ENCODE measurements around the gene CRYBA1.
"Not testable (repeated sequence)": the region's sequence is repeated elsewhere in the genome, so short reads cannot be mapped to it uniquely, and the experiment has no call there.

The CRYBA1 gene

GRCh38 chr17:29246628-29247027 lies at the start of gene CRYBA1:
Gene CRYBA1 (plus strand): TSS chr17:29246859. CDS start chr17:29246864, 5 bp downstream.
- no peak for DNase-seq (ENCODE audit: low spot score)

- DNase-seq (ENCODE audit: low spot score) = no peak
Measured at GRCh38 chr17:29197516-29198272, 49.0 kb upstream of the CRYBA1 start.

GRCh38 chr17:29204068-29204804 lies 42.4 kb upstream of the CRYBA1 start:
- not testable (repeated sequence) for DNase-seq (ENCODE audit: low spot score)

GRCh38 chr17:29205047-29205446 lies 41.6 kb upstream of the CRYBA1 start:
- DNase-seq (ENCODE audit: low spot score) = no peak

- no peak for DNase-seq (ENCODE audit: low spot score)
Measured at GRCh38 chr17:29207975-29208374, 38.7 kb upstream of the CRYBA1 start.

GRCh38 chr17:29209073-29209472 lies 37.6 kb upstream of the CRYBA1 start:
- DNase-seq (ENCODE audit: low spot score) = no peak

GRCh38 chr17:29210879-29211278 lies 35.8 kb upstream of the CRYBA1 start:
- no peak for DNase-seq (ENCODE audit: low spot score)

- DNase-seq (ENCODE audit: low spot score) = no peak
Measured at GRCh38 chr17:29212094-29212631, 34.5 kb upstream of the CRYBA1 start.

- DNase-seq (ENCODE audit: low spot score) = no peak
Measured at GRCh38 chr17:29212681-29213121, 34.0 kb upstream of the CRYBA1 start.

- no peak for DNase-seq (ENCODE audit: low spot score)
Measured at GRCh38 chr17:29214215-29215146, 32.2 kb upstream of the CRYBA1 start.

- DNase-seq (ENCODE audit: low spot score) = no peak
Measured at GRCh38 chr17:29215174-29215573, 31.5 kb upstream of the CRYBA1 start.

GRCh38 chr17:29215717-29216116 lies 30.9 kb upstream of the CRYBA1 start:
- DNase-seq (ENCODE audit: low spot score) = no peak

GRCh38 chr17:29216181-29216580 lies 30.5 kb upstream of the CRYBA1 start:
- DNase-seq (ENCODE audit: low spot score) = no peak

GRCh38 chr17:29216856-29217255 lies 29.8 kb upstream of the CRYBA1 start:
- DNase-seq (ENCODE audit: low spot score) = no peak

GRCh38 chr17:29219378-29220047 lies 27.1 kb upstream of the CRYBA1 start:
- peak; percentile 82 for DNase-seq (ENCODE audit: low spot score)

GRCh38 chr17:29221338-29221737 lies 25.3 kb upstream of the CRYBA1 start:
- not testable (repeated sequence) for DNase-seq (ENCODE audit: low spot score)

GRCh38 chr17:29225396-29225795 lies 21.3 kb upstream of the CRYBA1 start:
- DNase-seq (ENCODE audit: low spot score) = no peak

- no peak for DNase-seq (ENCODE audit: low spot score)
Measured at GRCh38 chr17:29233301-29233700, 13.4 kb upstream of the CRYBA1 start.

- DNase-seq (ENCODE audit: low spot score) = not testable (repeated sequence)
Measured at GRCh38 chr17:29234972-29235371, 11.7 kb upstream of the CRYBA1 start.

- no peak for DNase-seq (ENCODE audit: low spot score)
Measured at GRCh38 chr17:29235904-29236303, 10.8 kb upstream of the CRYBA1 start.

- DNase-seq (ENCODE audit: low spot score) = no peak
Measured at GRCh38 chr17:29237476-29238132, 9.1 kb upstream of the CRYBA1 start.
